GM21528 (cell line): ENCODE measurements around the gene KCNMB2.

Source experiments
- ATAC-seq: cut with Tn5 transposase; IDR thresholded peaks from one replicate; pipeline ENCODE4 v1.9.1; 2021; ENCODE audit warnings: mild to moderate bottlenecking, moderate library complexity; ENCODE audit not compliant: unreplicated experiment, low FRiP score

Gene KCNMB2

DNA sequence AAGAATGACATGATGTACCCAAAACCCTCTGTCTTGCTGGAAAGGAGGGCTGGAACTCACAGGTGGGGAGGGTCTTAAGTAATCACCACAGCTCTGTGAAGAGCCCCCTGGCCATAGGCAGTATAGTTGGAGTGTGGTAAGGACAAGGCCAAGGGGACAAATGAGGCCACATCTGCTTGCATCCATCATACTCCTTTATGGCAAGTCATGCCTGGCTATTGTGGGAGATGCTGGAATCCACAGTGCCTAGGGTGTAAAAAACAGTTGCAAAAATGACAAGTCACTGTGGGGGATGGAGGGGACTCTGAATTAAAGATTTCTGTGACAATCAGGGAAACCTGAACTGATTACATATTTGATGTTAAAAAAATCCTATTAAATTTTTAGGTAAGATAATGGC is 258.5 kb downstream of the KCNMB2 start:
- no peak for ATAC-seq

DNA sequence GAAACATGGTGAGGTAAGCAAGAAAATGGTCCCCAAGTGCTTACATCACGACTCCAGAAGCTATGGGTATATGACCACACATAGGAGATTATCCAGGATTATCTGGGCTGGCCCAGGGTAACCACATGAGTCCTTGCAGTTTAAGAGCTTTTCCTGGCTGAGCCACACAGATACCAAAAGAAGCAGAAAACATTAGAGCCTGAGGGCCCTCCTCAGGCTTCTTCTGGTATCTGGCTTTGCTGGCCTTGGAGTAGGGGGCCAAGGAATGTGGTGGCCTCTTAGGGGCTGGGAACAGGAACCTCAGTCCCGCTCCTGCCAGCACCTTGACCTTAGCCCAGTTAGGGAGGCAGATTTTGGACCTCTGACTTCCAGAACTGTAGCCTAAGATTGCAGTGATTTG is 259.1 kb downstream of the KCNMB2 start:
- ATAC-seq: no peak

DNA sequence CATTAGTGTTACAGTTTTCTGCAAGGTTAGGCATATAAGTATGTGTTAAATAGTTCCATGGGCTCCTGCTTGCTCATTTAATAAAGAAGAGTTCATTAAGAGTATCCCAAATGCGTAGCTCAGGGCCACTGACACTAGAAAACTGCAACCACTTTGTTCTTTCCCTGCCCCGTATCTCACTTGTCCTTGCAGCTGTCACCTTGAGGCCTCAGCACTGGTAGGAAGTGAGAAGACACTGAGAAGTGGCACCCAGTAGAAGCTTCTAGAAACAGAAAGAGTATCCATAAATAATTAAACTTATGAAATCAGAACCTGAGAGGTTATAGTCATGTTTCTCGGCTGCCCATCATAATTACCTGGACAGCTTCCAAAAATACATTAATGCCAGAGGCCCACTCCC is 266.0 kb downstream of the KCNMB2 start:
- no peak for ATAC-seq

DNA sequence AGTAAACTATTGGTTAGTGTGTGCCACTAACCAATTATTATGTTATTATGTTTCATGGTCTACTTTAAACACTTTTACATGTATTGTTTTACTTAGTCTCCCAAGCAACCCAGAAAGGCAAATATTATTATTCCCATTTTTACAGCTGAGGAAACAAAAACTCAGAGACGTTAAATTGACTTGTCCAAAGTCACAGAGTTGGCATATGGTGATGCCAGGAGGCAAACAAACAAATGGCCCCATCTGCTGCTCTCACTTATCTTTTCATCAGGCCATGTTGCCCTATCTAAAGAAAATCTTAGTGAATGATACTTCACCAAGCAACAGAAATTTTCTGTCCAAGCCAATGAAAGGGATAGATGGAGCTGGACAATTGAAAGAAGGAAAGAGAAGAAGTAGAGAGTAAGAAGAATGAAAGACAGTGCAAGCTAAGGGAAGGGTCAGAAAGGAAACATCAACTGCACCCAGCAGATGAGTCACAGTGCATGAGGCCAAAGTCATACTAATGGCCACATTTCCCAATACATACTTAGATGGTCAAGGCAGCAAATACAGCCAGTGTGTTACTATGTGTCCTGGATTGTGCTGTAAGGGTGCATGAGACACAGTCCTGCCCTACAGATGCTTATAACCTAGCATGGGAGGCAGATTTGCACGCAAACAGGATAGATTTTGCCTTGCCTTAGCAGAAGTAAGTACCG is 266.9 kb downstream of the KCNMB2 start:
- ATAC-seq: no peak

DNA sequence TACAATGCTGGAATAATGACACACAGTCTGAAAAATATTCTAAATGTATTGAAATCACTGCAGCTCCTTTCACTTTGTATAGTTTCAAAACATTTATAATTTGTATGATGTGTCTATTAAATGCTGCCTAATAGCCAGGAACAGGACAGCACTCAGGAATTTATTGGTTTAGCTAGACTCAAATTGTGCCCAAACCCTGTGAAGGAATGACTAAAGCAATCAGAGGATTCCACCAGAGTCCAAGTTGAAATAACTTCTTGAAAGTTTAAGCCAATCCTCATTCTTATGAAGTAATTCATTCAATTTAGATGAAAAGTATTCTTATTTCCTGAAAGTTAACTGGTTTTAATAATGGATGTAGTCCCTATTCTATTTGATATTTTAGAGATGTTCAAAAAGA is 268.4 kb downstream of the KCNMB2 start:
- ATAC-seq: no peak

DNA sequence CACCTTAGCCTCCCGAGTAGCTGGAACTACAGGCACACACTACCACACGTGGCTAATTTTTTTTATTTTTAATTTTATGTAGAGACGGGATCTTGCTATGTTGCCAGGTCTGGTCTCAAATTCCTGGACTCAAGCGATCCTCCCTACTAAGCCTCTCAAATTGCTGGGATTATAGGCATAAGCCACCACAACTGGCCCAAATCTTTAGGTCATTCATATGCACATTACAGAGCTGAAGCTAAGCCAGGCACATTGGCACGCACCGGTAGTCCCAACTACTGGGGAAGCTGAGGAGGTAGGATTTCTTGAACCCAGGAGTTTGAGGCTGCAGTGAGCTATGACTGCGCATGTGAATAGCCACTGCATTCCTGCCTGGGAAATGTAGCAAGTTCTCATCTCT is 269.5 kb downstream of the KCNMB2 start:
- ATAC-seq: no peak

DNA sequence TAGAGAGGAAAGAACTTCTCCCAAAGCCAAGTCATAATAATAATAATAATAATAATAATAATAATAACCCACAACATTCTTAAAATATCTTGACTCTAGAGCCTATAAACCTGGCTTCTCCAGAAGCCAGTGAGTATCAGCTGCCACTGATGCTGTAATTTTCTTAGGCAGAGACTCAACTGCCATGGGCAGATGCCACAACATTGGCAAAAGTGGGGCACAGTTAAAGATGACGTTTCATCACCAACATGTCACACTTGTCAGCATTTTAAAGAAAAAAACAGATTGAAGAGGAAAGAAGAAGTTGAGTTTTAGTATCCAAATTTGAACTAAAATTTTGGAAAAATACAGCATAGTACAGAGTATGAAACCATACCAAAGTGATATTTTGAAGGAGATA is 270.4 kb downstream of the KCNMB2 start:
- ATAC-seq: no peak

DNA sequence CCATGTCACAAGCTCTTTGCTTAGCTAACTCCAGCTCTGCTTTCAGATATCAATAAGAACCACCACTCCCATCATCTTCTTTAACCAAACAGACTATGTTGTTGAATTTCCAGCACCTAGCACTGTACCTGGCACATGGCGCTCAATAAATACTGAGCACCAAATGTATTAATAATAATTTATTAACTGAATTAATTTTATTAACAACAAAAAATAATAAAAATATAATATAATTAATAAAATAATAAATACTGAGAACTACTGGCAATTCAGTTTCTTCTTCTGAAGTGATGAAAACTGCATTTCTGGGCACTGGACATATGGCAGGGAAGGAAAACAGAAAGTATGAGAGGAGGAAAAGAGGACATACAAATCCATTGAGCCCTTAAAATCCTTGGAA is 271.5 kb downstream of the KCNMB2 start:
- no peak for ATAC-seq

DNA sequence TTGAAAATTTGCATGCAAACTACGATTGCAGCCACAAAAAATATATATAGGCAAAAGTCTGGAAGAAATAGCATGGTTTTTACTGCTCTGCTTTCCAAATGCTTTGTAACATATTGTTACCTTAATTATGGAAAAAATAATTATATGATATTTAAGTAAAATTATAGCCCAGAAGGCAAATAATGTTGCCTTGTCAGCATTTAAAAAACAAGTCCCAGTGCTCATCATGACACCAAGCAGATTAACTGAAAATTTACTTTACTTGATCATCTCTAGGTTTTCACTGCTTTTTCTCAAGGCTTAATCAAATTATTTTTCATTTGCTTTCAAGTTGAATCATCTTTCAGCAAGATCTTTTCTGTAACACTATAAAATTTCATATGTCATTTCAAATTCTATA is 272.5 kb downstream of the KCNMB2 start:
- no peak for ATAC-seq

DNA sequence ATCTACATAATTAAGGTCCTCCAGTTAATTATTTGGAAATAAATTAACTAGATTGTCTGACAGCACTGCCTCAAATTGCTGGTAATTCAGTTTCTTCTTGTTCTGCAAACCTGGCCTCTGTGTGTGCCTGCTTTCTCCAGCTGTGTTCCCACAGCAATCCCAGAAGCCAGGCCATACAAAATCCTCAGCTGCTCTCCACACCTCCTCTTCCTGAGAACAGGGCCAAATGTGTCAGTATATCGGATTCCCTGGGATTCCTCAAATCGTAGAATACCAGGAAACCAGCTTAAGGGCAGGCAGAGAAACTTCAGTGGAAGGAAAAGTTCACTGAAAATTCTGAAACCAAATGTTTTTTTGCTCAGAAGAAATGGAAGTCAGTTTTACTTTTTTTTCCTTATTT is 273.9 kb downstream of the KCNMB2 start:
- no peak for ATAC-seq

DNA sequence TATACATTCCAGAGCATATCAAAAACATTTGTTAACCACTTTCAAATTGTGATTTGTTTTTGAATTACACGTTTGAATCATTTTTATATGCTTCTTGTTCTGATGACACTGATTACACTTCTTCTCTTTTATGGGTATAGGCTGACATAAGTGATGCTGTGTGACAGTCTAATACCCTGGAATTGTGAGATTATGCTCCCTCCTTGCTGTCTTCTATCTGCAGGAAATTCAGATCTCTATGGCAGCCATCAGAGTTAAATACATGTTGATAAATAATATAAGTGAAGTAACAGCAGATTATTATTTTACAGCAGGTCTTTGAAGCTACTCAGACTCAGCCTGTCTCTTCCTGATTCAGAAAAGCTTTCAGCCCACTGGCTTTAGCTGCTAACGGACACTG is 286.5 kb downstream of the KCNMB2 start:
- no peak for ATAC-seq

DNA sequence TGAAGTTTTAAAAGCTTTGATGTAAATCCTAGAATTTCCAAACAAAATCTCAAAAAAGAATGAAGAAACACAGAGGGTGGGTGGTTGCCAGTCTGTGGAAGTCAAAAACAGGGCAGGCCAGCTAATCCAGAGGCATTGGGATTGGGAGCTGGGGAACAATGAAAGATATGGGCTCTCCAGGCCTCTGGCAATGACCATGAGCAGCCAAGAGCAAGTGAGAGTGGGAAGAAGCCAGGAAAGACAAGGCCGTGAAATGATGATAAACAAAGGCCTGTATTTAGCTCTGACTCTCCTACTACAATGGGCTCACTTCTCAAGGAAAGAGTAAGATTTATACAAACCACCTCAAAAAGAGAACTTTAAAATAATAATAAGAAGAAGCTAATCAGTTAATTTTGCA is 286.9 kb downstream of the KCNMB2 start:
- ATAC-seq: no peak

DNA sequence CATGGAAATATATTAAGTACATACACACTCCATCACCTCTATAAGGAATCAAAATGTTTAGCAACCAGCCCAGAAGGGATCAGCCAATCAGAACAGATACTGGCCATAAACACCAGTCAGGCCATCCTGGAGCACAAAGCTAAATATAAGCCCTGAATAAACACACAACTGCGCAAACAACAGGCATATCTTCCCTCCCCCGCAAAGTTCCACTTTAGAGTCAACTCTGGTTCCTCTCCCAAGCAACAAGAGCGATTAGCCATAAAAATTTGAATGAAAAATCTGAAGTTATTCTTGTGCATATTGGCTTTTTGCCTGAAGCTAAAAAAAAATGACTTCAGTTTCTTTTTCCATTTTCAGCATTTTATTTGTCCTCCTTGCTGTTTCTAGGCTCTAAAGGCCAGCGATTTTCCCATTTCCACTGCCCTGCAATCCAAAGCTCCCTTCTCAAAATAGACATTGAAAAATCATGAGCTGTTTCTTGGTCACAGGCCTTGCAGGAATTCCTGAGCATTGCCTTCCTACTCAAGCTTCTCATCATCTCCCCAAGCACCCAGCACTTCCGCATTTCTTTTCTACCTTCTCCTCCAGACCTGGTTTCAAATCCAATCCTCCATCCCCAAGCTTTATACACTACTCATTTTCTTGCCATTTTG is 287.5 kb downstream of the KCNMB2 start:
- no peak for ATAC-seq

DNA sequence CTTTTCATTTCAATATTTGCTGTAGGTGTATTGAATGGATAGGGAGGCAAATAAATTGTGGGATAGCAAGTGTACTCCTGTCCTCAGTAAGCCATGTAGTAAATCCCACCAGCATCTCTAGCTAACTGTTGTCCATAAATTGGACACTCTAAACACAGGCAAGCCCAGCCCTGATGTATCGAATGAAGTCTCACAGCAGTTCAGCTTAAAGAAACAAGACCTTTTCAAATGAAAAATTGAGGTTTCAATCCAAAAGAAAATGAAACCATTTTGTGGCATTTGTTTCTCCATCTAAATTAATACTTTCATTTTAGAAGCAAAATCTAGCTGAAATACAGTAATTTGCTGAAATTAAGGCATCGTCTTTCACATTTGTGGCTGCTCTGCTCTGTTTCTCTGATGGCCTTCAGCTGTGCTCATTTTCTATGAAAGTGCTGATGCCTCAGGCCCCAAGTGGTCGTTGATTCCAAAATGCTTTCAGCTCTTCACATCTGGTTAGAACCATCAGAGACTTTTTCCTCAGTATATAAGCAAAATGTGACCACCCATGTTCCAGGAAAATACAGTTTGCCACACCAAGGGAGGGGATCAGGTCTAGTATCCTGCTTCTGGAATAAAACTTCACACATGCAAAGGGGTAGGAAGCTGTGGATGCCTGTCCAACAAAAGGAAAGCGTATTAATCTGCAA is 290.3 kb downstream of the KCNMB2 start:
- no peak for ATAC-seq

DNA sequence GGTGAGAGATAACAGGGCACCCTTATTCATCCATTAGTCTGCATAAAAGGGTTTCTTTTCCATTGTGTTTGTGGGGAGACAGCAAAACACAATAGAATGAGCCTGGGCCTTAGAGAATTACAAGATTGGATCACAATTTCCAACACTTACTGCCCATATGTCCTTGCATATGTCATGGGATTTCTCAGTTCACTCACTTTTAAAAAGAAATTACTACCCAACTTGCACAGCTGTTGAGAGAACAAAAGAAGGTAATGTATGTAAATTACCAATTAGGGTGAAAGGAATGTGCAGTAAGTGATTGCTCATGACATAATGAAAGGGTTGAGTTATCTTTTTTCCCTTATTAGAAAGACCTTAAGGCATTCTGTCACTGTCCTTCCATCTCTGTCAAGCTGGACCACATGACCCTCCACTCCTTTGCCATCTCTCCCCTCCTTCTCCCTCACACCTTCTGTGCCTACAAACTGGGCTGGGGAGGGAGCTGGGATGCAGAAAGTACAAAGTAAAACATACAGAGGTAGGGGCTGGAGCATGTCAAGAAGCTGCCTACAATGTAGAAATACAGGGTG is 291.1 kb downstream of the KCNMB2 start:
- no peak for ATAC-seq

DNA sequence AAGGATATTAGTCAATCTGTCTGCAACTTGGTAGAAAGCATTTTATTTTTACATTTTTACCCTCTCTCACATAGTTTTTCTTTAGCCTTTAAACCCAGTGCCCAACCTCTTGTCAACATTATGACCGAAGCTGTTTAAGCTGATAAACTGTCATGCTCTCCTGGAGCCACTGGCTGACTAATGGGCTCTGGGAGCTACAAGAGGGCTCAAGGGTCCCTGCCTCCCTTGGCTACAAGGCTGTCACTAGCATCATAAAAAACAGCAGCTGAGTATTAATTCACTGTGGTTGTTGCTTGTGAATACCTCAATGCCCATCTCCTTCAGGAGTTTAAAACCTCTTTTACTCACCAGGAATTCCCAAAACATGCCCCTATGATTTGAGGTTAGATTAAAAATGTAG is 297.5 kb downstream of the KCNMB2 start:
- ATAC-seq: no peak

DNA sequence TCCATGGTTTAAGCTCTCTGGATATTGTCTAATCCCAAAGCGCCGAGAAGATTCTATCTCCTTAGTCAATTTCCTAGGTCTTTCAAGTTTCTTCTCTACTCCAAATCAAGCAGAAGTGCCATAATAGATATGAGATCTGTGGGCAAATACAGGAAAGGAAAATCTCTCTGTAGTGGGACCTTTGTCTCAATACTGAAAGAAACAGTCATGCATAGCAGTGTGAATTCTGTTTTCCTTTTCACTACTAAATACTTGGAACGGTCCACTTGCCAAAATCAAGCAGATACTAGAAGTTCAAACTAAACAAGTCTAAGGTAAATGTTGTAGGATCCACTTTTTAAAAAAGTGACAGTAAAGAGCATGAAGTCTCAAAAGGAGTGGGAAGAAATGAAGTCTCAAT is 298.8 kb downstream of the KCNMB2 start:
- ATAC-seq: no peak

DNA sequence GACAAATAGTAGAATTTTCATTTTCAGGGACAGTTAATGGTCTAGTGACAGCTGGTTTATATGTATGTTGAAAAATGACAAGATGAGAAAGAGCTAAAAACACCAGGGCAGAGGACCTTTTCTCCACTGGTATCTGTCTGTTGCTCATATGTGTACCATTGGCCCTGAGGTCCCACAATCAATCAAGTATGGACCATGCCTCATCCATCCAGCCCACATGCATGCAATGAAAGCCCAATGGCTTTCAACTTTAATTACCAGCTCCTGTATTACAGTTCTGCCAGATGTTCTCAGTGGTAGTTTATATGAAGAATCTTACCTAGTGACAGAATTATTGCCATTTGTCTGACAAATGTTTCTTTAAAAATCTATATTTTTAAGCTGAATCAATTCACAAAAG is 301.3 kb downstream of the KCNMB2 start:
- no peak for ATAC-seq

DNA sequence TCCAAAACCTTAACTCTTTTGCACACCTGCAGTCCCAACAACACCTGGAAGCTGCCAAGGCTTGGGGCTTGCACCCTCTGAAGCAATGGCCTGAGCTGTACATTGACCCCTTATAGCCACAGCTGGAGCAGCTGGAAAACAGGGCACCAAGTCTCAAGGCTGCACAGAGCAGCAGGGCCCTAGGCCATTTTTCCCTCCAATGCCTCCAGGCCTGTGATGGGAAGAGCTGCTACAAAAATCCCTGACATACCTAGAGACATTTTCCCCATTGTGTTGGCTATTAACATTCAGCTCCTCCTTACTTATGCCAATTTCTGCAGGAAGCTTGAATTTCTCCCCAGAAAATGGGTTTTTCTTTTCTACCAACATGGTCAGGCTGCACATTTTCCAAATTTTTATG is 304.4 kb downstream of the KCNMB2 start:
- no peak for ATAC-seq

DNA sequence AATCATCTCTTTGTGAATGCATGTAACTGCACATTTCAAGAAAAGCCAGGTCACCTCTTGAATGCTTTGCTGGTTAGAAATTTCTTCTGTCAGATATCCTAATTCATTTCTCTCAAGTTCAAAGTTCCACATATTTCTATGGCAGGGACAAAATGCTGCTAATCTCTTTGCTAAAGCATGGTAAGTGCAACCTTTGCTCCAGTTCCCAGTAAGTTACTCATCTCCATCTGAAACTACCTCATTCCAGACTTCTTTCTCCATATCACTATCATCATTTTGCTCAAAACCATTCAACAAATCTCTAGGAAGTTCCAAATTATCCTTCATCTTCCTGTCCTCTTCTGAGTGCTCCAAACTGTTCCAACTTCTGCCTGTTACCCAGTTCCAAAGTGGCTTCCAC is 304.8 kb downstream of the KCNMB2 start:
- no peak for ATAC-seq

DNA sequence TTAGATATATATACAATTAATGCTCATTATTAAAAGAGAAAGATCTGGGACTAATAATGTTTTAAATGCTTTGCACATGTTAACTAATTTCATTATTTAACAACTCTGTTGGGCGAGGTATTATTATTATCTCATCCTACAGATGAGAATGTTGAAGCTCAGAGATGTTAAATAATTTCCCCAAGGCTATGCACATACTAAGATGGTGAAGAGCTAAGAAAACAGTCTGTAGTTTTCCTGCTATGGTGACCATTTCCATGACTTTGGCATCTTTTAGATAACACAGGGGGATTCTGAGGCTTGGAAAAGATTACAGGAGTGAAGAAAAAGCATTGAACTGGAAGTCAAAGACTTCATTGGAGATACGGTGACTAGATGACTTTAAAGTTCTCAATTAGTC is 308.7 kb downstream of the KCNMB2 start:
- no peak for ATAC-seq
